ENCODE results near the gene TMEM183A.
A peak's percentile ranks its signal among the peaks of the same experiment; 100 is the strongest.

Gene TMEM183A, protein sequence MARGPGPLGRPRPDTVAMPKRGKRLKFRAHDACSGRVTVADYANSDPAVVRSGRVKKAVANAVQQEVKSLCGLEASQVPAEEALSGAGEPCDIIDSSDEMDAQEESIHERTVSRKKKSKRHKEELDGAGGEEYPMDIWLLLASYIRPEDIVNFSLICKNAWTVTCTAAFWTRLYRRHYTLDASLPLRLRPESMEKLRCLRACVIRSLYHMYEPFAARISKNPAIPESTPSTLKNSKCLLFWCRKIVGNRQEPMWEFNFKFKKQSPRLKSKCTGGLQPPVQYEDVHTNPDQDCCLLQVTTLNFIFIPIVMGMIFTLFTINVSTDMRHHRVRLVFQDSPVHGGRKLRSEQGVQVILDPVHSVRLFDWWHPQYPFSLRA

DNA sequence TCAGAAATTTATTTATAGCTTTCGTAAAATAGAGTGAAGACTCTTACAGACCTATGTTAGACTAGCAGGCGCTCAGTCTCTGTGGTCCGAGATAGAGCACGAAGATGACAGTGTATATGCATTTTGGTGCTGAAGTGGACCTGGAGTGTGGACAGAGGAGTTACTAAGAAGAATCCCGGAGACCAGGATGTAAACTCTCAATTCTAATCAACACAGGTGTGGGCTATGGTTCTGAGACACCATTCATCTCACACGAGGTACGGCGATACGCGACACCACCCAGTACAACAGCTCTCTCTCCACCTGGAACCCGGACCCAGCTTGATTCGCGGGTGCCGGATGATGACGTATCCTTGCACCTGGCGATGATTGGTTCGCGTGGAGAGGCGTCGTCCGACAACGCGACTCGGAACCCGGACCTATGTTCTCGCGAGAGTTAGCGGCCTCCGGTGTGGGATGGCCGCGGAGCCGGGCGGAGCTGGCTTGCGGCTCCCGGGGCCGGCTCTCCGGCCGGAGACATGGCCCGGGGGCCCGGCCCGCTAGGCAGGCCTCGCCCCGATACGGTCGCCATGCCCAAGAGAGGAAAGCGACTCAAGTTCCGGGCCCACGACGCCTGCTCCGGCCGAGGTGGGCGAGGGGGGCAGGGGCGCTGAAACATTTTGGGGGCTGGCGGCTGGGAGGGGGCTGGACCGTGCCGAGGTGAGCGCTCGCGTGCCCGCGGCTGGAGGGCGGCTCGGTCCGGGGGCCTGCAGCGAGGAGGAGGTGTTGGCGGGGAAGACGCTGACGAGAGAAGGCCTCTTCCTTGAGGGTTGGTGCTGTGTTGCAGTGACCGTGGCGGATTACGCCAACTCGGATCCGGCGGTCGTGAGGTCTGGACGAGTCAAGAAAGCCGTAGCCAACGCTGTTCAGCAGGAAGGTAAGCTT, at the start of gene TMEM183A:
Gene TMEM183A (plus strand): TSS at position 427 of the 924 bp plus-strand sequence. CDS start 92 bp downstream, at position 519.
- FAIRE-seq (no peak), DNase-seq (ENCODE audit: insufficient read length, low spot score) (no peak)
- TF ChIP-seq, protein P1, sequence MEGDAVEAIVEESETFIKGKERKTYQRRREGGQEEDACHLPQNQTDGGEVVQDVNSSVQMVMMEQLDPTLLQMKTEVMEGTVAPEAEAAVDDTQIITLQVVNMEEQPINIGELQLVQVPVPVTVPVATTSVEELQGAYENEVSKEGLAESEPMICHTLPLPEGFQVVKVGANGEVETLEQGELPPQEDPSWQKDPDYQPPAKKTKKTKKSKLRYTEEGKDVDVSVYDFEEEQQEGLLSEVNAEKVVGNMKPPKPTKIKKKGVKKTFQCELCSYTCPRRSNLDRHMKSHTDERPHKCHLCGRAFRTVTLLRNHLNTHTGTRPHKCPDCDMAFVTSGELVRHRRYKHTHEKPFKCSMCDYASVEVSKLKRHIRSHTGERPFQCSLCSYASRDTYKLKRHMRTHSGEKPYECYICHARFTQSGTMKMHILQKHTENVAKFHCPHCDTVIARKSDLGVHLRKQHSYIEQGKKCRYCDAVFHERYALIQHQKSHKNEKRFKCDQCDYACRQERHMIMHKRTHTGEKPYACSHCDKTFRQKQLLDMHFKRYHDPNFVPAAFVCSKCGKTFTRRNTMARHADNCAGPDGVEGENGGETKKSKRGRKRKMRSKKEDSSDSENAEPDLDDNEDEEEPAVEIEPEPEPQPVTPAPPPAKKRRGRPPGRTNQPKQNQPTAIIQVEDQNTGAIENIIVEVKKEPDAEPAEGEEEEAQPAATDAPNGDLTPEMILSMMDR (IDR thresholded peaks at IDR 0.05; ENCODE audit: insufficient read depth, missing control alignments): no peak

DNA sequence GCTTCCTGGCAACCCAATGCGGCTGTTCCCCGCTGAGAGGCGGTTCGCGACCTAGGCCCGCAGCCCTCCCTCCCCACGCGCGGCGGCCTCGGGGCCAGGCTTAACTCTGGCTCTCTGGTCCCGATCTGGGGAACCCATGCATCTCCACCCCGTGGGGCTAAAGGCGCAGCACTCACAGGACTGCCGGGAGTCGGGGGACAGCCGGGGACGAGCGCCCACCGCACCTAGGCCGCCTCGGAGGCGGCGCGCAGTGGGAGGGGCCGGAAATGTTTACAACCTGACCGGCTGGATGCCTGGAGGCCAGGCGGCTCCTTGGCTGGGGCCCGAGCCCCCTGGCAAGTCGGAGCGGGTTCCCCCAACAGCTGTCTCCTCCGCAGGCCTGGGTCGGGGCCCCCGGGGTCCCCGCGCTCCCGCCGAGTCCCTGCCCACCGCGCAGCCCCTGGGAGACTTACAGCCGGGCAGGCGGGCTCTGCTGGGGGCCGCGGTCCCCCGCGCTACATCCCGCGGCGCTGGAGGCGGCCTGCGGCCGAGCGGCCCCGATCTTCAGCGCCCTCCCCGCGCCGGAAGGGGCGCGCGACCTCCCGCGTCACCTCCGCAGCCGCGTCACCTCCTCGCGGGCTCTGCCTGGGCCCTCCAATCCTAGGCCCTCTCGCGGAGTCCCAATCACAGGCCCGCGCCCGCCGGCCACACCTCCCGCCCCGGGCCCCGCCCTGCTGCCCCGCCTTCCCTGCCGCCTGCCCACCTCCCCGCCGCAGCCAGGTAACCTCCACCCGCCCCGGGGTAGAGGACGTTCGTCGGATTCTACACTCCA, 49.2 kb upstream of the TMEM183A start, which contains the start of gene ADIPOR1:
Gene ADIPOR1 (minus strand): TSS at position 580 of the 811 bp plus-strand sequence. CDS start 7,242 bp downstream, outside the sequence.
- DNase-seq (ENCODE audit: insufficient read length, low spot score) (peak; percentile 99), FAIRE-seq (no peak)
- TF ChIP-seq, protein P1 (IDR thresholded peaks at IDR 0.05; ENCODE audit: insufficient read depth, missing control alignments): no peak

DNA sequence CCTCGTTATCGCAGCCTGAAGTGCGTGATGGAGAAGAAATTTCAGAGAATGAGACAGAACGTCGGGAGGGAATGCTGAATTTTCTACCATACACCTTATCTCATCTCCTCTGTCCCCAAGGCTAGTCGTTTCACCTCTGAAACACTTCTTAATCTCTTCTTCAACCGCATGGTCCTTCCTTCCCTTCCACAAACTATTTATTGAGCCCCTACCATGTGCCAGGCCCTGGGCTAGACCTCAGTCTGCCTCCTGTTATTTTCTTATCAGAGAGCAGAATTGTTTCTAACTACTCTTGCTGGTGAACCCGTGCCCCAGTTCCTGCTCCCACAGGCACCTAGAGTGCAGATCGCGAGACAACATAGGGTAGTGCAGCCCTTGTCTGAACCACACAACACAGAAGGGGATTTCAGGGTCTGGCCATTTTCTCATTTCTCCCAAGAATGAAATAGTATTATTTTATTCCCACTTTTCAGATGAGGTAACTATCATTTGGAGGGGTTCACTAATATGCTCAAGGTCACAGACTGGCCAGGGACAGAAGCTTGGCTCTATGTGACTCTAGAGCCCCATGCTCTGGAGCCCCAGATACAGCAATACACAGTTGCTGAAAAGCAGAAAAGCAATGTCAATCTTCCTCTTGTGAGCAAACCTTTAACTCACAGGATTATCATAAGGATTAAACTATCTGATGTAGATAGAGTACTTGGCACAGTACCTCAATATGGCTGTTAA, 48.5 kb upstream of the TMEM183A start:
- no peak for FAIRE-seq
- no peak for DNase-seq (ENCODE audit: insufficient read length, low spot score)
- TF ChIP-seq, protein P1 (IDR thresholded peaks at IDR 0.05; ENCODE audit: insufficient read depth, missing control alignments): no peak

DNA sequence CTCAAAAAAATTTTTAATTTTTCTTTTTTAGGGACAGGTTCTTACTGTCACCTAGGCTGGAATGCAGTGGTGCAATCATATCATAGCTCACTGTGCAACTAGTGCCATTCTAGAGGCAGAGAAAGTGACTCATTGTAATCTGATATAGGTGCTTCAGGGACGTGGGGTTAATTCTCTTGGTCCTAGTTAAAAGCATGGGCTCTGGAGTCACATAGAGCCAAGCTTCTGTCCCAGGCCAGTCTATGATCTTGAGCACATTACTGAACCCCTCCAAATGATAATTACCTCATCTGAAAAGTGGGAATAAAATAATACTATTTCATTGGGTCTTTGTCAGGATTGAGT, 47.9 kb upstream of the TMEM183A start:
- DNase-seq (ENCODE audit: insufficient read length, low spot score) (no peak), FAIRE-seq (no peak)
- TF ChIP-seq, protein P1 (IDR thresholded peaks at IDR 0.05; ENCODE audit: insufficient read depth, missing control alignments): no peak

DNA sequence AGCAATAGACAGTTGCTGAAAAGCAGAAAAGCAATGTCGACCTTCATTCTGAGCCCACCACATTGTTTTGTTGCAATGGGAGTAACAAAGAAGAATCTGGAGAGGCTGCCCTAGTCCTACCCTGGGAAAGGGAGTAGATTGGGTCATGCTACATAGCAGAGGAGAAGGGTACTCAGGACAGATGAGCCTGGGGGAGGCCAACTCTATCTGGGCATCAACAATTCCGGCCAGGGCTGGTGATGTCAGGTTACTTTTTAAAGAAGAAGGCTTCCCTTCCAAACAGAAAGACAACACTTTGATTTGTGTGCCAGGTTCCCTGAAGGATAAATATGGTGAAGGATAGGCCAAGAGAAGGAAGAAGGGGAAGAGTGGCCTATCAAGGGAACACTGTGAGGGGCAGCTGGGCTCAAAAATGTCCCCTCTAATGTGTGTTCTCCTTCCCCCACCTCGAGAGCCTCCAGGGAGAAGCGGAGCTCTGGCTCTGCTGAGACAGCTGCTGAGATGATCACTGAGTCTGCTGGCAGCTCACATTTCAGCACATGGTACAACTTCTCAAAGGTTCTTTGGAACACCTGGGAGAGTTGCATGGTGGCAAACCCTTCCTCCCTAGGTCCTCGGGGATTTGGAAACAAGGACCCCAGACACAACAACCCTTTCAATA, 45.8 kb upstream of the TMEM183A start:
- FAIRE-seq: no peak

More for the DNA sequence above, 45.8 kb upstream of the TMEM183A start:
- DNase-seq (ENCODE audit: insufficient read length, low spot score): no peak
- TF ChIP-seq, protein P1 (IDR thresholded peaks at IDR 0.05; ENCODE audit: insufficient read depth, missing control alignments): no peak
